ENCODE measurements around the gene LGALS1.
A peak's percentile ranks its signal among the peaks of the same experiment; 100 is the strongest.
"Not testable (repeated sequence)": the region's sequence is repeated elsewhere in the genome, so short reads cannot be mapped to it uniquely, and the experiment has no call there.

LGALS1 gene

GRCh38 chr22:37647317-37647716, 28.1 kb upstream of the LGALS1 start:
- DNase-seq, result no peak
- no peak for TF ChIP-seq GATA1 (IDR thresholded peaks at IDR 0.05; ENCODE audit: low read depth, low read length)
- TF ChIP-seq POLR2A (IDR thresholded peaks at IDR 0.05; ENCODE audit: low read length), result no peak

- DNase-seq, result peak; percentile 54 to 68
Measured at GRCh38 chr22:37647928-37648327, 27.5 kb upstream of the LGALS1 start.

GRCh38 chr22:37650463-37651136, 24.8 kb upstream of the LGALS1 start:
- no peak for DNase-seq
- TF ChIP-seq GATA1 (IDR thresholded peaks at IDR 0.05; ENCODE audit: low read depth, low read length), result no peak
- no peak for TF ChIP-seq POLR2A (IDR thresholded peaks at IDR 0.05; ENCODE audit: low read length)

More at GRCh38 chr22:37647928-37648327, 27.5 kb upstream of the LGALS1 start:
- no peak for TF ChIP-seq GATA1 (IDR thresholded peaks at IDR 0.05; ENCODE audit: low read depth, low read length)
- TF ChIP-seq POLR2A (IDR thresholded peaks at IDR 0.05; ENCODE audit: low read length), result no peak

- DNase-seq, result no peak
- TF ChIP-seq GATA1 (IDR thresholded peaks at IDR 0.05; ENCODE audit: low read depth, low read length) (no peak), POLR2A (IDR thresholded peaks at IDR 0.05; ENCODE audit: low read length) (no peak)
Measured at GRCh38 chr22:37654563-37655251, 20.7 kb upstream of the LGALS1 start.

- TF ChIP-seq POLR2A (IDR thresholded peaks at IDR 0.05; ENCODE audit: low read length) (no peak), GATA1 (IDR thresholded peaks at IDR 0.05; ENCODE audit: low read depth, low read length) (no peak)
- no peak for DNase-seq
Measured at GRCh38 chr22:37655252-37655563, 20.2 kb upstream of the LGALS1 start.

- not testable (repeated sequence) for DNase-seq
Measured at GRCh38 chr22:37656583-37656982, 18.9 kb upstream of the LGALS1 start.

- peak in 1 of 2 experiments; percentile 67 for DNase-seq
- TF ChIP-seq POLR2A (IDR thresholded peaks at IDR 0.05; ENCODE audit: low read length) (no peak), GATA1 (IDR thresholded peaks at IDR 0.05; ENCODE audit: low read depth, low read length) (no peak)
Measured at GRCh38 chr22:37657590-37658132, 17.8 kb upstream of the LGALS1 start.

GRCh38 chr22:37658133-37659065, 17.0 kb upstream of the LGALS1 start, which contains the start of gene PDXP:
Gene PDXP, plus strand, starts transcription at chr22:37658723. Its CDS starts 60 bp downstream, at chr22:37658783.
- peak; percentile 78 for TF ChIP-seq POLR2A (IDR thresholded peaks at IDR 0.05; ENCODE audit: low read length)
- TF ChIP-seq GATA1 (IDR thresholded peaks at IDR 0.05; ENCODE audit: low read depth, low read length), result no peak
- peak; percentile 100 for DNase-seq

- no peak for TF ChIP-seq POLR2A (IDR thresholded peaks at IDR 0.05; ENCODE audit: low read length)
- no peak for TF ChIP-seq GATA1 (IDR thresholded peaks at IDR 0.05; ENCODE audit: low read depth, low read length)
- DNase-seq, result peak; percentile 45 to 58
Measured at GRCh38 chr22:37659066-37659896, 16.2 kb upstream of the LGALS1 start.

GRCh38 chr22:37659897-37660708, 15.3 kb upstream of the LGALS1 start:
- peak; percentile 63 to 67 for DNase-seq

GRCh38 chr22:37660709-37661045, 14.8 kb upstream of the LGALS1 start:
- DNase-seq, result no peak
- TF ChIP-seq POLR2A (IDR thresholded peaks at IDR 0.05; ENCODE audit: low read length) (no peak), GATA1 (IDR thresholded peaks at IDR 0.05; ENCODE audit: low read depth, low read length) (no peak)

More at GRCh38 chr22:37659897-37660708, 15.3 kb upstream of the LGALS1 start:
- no peak for TF ChIP-seq POLR2A (IDR thresholded peaks at IDR 0.05; ENCODE audit: low read length)
- TF ChIP-seq GATA1 (IDR thresholded peaks at IDR 0.05; ENCODE audit: low read depth, low read length), result no peak

GRCh38 chr22:37661160-37661924, 14.1 kb upstream of the LGALS1 start:
- TF ChIP-seq GATA1 (IDR thresholded peaks at IDR 0.05; ENCODE audit: low read depth, low read length) (no peak), POLR2A (IDR thresholded peaks at IDR 0.05; ENCODE audit: low read length) (no peak)
- DNase-seq, result peak; percentile 40 to 41
